Measurements from ENCODE around the gene ROR2. TPM values are rescaled to one million over a fixed set of nuclear protein-coding genes. Genes with fewer than 3 reads are reported as not detected.
A peak's percentile ranks its signal among the peaks of the same experiment; 100 is the strongest.

ROR2 gene
- total and polyA plus RNA-seq, 2 experiments from 2014 or later, result 8.1 to 18.8 TPM

GRCh38 chr9:91844190-91844589, 105.8 kb downstream of the ROR2 start:
- TF ChIP-seq POLR2AphosphoS5 (IDR thresholded peaks at IDR 0.05; ENCODE audit: low read depth) (no peak), ZNF331 (CRISPR knock-in tag; IDR thresholded peaks at IDR 0.05; ENCODE audit: low read depth) (no peak), STAT1 (IDR thresholded peaks at IDR 0.05; ENCODE audit: unreplicated experiment) (no peak), ETS1 (IDR thresholded peaks at IDR 0.05) (no peak), EZH2phosphoT487 (IDR thresholded peaks at IDR 0.05; ENCODE audit: unreplicated experiment) (no peak), NANOG (IDR thresholded peaks at IDR 0.05; ENCODE audit: borderline replicate concordance) (no peak), CTCF (conservative IDR thresholded peaks at IDR 0.05; ENCODE audit: low read depth in 2 of 2) (no peak), CREB1 (CRISPR knock-in tag; IDR thresholded peaks at IDR 0.05; ENCODE audit: low read depth) (no peak)
- H3K36me3 ChIP-seq (ENCODE audit: insufficient read depth), result no peaks in the 10 kb centered on the region
- no peaks in the 10 kb centered on the region for H3K79me2 ChIP-seq (replicated peaks; ENCODE audit: insufficient read depth)
- H3K9me2 ChIP-seq (ENCODE audit: insufficient read depth), result peaks cover 9% of the 10 kb centered on the region; the same call in 1 of the 2 replicates
- no peaks in the 10 kb centered on the region for H3K27me3 ChIP-seq (ENCODE audit: insufficient read depth)
- Mint-ChIP-seq H3K27me3 (ENCODE audit: insufficient read depth, low read depth, poor library complexity) (peaks cover 13% of the 10 kb centered on the region), H3K36me3 (ENCODE audit: low read depth) (no peaks in the 10 kb centered on the region), H3K27ac (no peak overlapping the region; the same call in 1 of the 2 replicates), H3K4me3 (no peak overlapping the region; the same call in 2 of the 3 replicates), H3K4me1 (peaks cover 34% of the 10 kb centered on the region), H3K9me3 (no peaks in the 10 kb centered on the region)
- H3K4me2 ChIP-seq, result peak overlapping the region; percentile 15; the same call in 1 of the 2 replicates
- no peak overlapping the region for H2AFZ ChIP-seq
- H3K4me1 ChIP-seq (ENCODE audit: insufficient read depth), result peaks cover 13% of the 10 kb centered on the region
- ATAC-seq, result peak; percentile 51
- no peak for DNase-seq (ENCODE audit: low spot score)
- H3K4me3 ChIP-seq, result no peak overlapping the region
- H3F3A ChIP-seq (replicated peaks; ENCODE audit: low read depth), result no peaks in the 10 kb centered on the region
- no peaks in the 10 kb centered on the region; the same call in 1 of the 2 replicates for H4K20me1 ChIP-seq (replicated peaks; ENCODE audit: insufficient read depth)
- peak overlapping the region; percentile 36; the same call in 1 of the 2 replicates for H3K27ac ChIP-seq (ENCODE audit: low read depth)

- ATAC-seq (peak; percentile 57), DNase-seq (ENCODE audit: low spot score) (peak; percentile 34)
- H3K9me2 ChIP-seq (ENCODE audit: insufficient read depth), result peaks cover 9% of the 10 kb centered on the region; the same call in 1 of the 2 replicates
- peak overlapping the region; percentile 36; the same call in 1 of the 2 replicates for H3K27ac ChIP-seq (ENCODE audit: low read depth)
- H4K20me1 ChIP-seq (replicated peaks; ENCODE audit: insufficient read depth), result no peaks in the 10 kb centered on the region; the same call in 1 of the 2 replicates
- no peaks in the 10 kb centered on the region for H3K27me3 ChIP-seq (ENCODE audit: insufficient read depth)
- H2AFZ ChIP-seq, result no peak overlapping the region
- Mint-ChIP-seq H3K36me3 (ENCODE audit: low read depth) (no peaks in the 10 kb centered on the region), H3K4me1 (peaks cover 34% of the 10 kb centered on the region), H3K27me3 (ENCODE audit: insufficient read depth, low read depth, poor library complexity) (peaks cover 13% of the 10 kb centered on the region), H3K27ac (no peak overlapping the region), H3K4me3 (no peak overlapping the region), H3K9me3 (no peaks in the 10 kb centered on the region)
- no peaks in the 10 kb centered on the region for H3K36me3 ChIP-seq (ENCODE audit: insufficient read depth)
- H3K4me2 ChIP-seq, result peak overlapping the region; percentile 15; the same call in 1 of the 2 replicates
- H3F3A ChIP-seq (replicated peaks; ENCODE audit: low read depth), result no peaks in the 10 kb centered on the region
- no peak overlapping the region for H3K4me3 ChIP-seq
- H3K79me2 ChIP-seq (replicated peaks; ENCODE audit: insufficient read depth), result no peaks in the 10 kb centered on the region
- H3K4me1 ChIP-seq (ENCODE audit: insufficient read depth), result peaks cover 13% of the 10 kb centered on the region
- no peak for TF ChIP-seq NANOG (IDR thresholded peaks at IDR 0.05; ENCODE audit: borderline replicate concordance)
- TF ChIP-seq, protein P1, sequence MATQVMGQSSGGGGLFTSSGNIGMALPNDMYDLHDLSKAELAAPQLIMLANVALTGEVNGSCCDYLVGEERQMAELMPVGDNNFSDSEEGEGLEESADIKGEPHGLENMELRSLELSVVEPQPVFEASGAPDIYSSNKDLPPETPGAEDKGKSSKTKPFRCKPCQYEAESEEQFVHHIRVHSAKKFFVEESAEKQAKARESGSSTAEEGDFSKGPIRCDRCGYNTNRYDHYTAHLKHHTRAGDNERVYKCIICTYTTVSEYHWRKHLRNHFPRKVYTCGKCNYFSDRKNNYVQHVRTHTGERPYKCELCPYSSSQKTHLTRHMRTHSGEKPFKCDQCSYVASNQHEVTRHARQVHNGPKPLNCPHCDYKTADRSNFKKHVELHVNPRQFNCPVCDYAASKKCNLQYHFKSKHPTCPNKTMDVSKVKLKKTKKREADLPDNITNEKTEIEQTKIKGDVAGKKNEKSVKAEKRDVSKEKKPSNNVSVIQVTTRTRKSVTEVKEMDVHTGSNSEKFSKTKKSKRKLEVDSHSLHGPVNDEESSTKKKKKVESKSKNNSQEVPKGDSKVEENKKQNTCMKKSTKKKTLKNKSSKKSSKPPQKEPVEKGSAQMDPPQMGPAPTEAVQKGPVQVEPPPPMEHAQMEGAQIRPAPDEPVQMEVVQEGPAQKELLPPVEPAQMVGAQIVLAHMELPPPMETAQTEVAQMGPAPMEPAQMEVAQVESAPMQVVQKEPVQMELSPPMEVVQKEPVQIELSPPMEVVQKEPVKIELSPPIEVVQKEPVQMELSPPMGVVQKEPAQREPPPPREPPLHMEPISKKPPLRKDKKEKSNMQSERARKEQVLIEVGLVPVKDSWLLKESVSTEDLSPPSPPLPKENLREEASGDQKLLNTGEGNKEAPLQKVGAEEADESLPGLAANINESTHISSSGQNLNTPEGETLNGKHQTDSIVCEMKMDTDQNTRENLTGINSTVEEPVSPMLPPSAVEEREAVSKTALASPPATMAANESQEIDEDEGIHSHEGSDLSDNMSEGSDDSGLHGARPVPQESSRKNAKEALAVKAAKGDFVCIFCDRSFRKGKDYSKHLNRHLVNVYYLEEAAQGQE (IDR thresholded peaks at IDR 0.05; ENCODE audit: unreplicated experiment), result no peak
These were observed 106.3 kb downstream of the ROR2 start for GRCh38 chr9:91843623-91844148.

Data from GM23338 (cell line).